ENCODE data around the gene LAMA4. TPM values are rescaled to one million over a fixed set of nuclear protein-coding genes. Genes with fewer than 3 reads are reported as not detected.
A peak's percentile ranks its signal among the peaks of the same experiment; 100 is the strongest.

The LAMA4 gene
- total and polyA plus RNA-seq, 2 of the 13 experiments (the other 11 are each of a cell fraction or from before 2014, with no cell fraction given) = not detected

- FAIRE-seq (no peak), ATAC-seq (peak; percentile 62), DNase-seq (ENCODE audit: low spot score) (peak; percentile 10)
- in situ Hi-C loops (cut with HindIII; ENCODE audit: extremely low pct_ligation_motif_present, low pct_unique_long_range_greater_than_20kb) = no loop called here
- ChIA-PET POLR2A (no interaction called here), CTCF (ENCODE audit: low intra/inter-chr PET ratio, low total read pairs) (no interaction called here)
- Histone ChIP-seq H3K79me2 (ENCODE audit: insufficient read depth, low read length) (no peaks in the 10 kb centered on the region), H3K27ac (ENCODE audit: extremely low read length, insufficient read depth, low read length) (no peak overlapping the region), H3K4me2 (ENCODE audit: low read depth, low read length) (no peak overlapping the region), H4K20me1 (ENCODE audit: insufficient read depth, low read length) (no peaks in the 10 kb centered on the region), H3K9me3 (ENCODE audit: low read length) (no peaks in the 10 kb centered on the region), H3K27me3 (ENCODE audit: control insufficient read depth in 1 of 2, insufficient read depth in 2 of 2, low read length in 2 of 2) (no peaks in the 10 kb centered on the region; a peak in 1 of 5 replicates), H3K4me1 (ENCODE audit: insufficient read depth, low read length) (peaks cover 16% of the 10 kb centered on the region), H2AFZ (ENCODE audit: low read length) (no peak overlapping the region), H3K9ac (ENCODE audit: insufficient read depth, low read depth, low read length) (no peak overlapping the region), H3K4me3 (replicated peaks in 1 of 3; ENCODE audit: insufficient read depth in 1 of 3, low read depth in 2 of 3, low read length in 3 of 3) (no peak overlapping the region), H3K36me3 (replicated peaks in 1 of 2; ENCODE audit: control insufficient read depth in 1 of 2, insufficient read depth in 2 of 2, low read length in 2 of 2) (no peaks in the 10 kb centered on the region)
- intact Hi-C loops (cut with micrococcal nuclease; ENCODE audit: unreplicated experiment) = no loop called here
- no TSS peak for BruUV-seq (replicated peaks)
- 5% methylated on average over 6 of the region's 6 CpGs for WGBS (ENCODE audit: low lambda C conversion rate)
- TF ChIP-seq ARNT2 (CRISPR knock-in tag; IDR thresholded peaks at IDR 0.05; ENCODE audit: low read depth) (no peak), ZSCAN12 (CRISPR knock-in tag; IDR thresholded peaks at IDR 0.05) (no peak), ZMYM4 (CRISPR knock-in tag; IDR thresholded peaks at IDR 0.05) (no peak), MIER2 (CRISPR knock-in tag; IDR thresholded peaks at IDR 0.05) (no peak), NR2C2 (CRISPR knock-in tag; IDR thresholded peaks at IDR 0.05; ENCODE audit: borderline replicate concordance) (peak; percentile 64; the same call in 1 of the 2 replicates), SRF (IDR thresholded peaks at IDR 0.05; ENCODE audit: low read depth, low read length) (no peak), BCL3 (CRISPR knock-in tag; IDR thresholded peaks at IDR 0.05) (no peak), ZBTB40 (IDR thresholded peaks at IDR 0.05) (no peak), ZBTB40 (CRISPR knock-in tag; IDR thresholded peaks at IDR 0.05) (no peak), MBNL3 (CRISPR knock-in tag; conservative IDR thresholded peaks at IDR 0.05) (no peak), ZNF652 (CRISPR knock-in tag; IDR thresholded peaks at IDR 0.05; ENCODE audit: borderline replicate concordance, low read depth) (peak; percentile 89), ZNF280B (CRISPR knock-in tag; IDR thresholded peaks at IDR 0.05; ENCODE audit: borderline replicate concordance) (no peak)
Measured at GRCh38 chr6:112203577-112204349, 50.6 kb downstream of the LAMA4 start.
